HepG2 (cell line): ENCODE measurements around the gene FNDC3B.
"Not testable (repeated sequence)": the region's sequence is repeated elsewhere in the genome, so short reads cannot be mapped to it uniquely, and the experiment has no call there.

Experiments
- EZH2 ChIP-seq: conservative IDR thresholded peaks from 2 replicates; pipeline ENCODE4 v1.6.1; 2012; ENCODE audit warnings: mild to moderate bottlenecking, low read depth, low read length, moderate library complexity
- HDAC1 ChIP-seq: sonication (generic); formaldehyde crosslinking; IDR thresholded peaks from 2 replicates; pipeline ENCODE4 v1.5.1; 2020; ENCODE audit warnings: mild to moderate bottlenecking, missing genetic modification reagents
- HIVEP1 ChIP-seq: sonication (generic); formaldehyde crosslinking; IDR thresholded peaks from 2 replicates; pipeline ENCODE4 v1.4.0; 2020; ENCODE audit warnings: mild to moderate bottlenecking, missing genetic modification reagents
- MAFK ChIP-seq, 2 experiments: IDR thresholded peaks in 1 of 2; conservative IDR thresholded peaks in 1 of 2; 2 replicates each; pipeline ENCODE4 v1.6.1; 2011; ENCODE audit warnings: improper control_type of control experiment in 2 of 2, low read length in 2 of 2
- PAX8 ChIP-seq: sonication (generic); formaldehyde crosslinking; IDR thresholded peaks from 2 replicates; pipeline ENCODE4 v1.8.0; 2022; ENCODE audit warnings: mild to moderate bottlenecking, missing genetic modification reagents, borderline replicate concordance
- SIN3A ChIP-seq: IDR thresholded peaks from 2 replicates; pipeline ENCODE4 v1.6.1; 2011; ENCODE audit warnings: low read depth, mild to moderate bottlenecking, control low read depth, low read length, borderline replicate concordance
- SMC3 ChIP-seq: IDR thresholded peaks from 2 replicates; pipeline ENCODE4 v1.6.1; 2011; ENCODE audit warnings: low read length, improper control_type of control experiment
- TAF1 ChIP-seq: sonication (generic); formaldehyde crosslinking; IDR thresholded peaks from 2 replicates; pipeline ENCODE4 v1.4.0; 2020; ENCODE audit warnings: missing genetic modification reagents
- TF ChIP-seq, protein P1 (sequence below): sonication (generic); formaldehyde crosslinking; IDR thresholded peaks from 2 replicates; pipeline ENCODE4 v1.5.0; 2020; ENCODE audit warnings: mild to moderate bottlenecking, missing genetic modification reagents, moderate library complexity

DNA sequence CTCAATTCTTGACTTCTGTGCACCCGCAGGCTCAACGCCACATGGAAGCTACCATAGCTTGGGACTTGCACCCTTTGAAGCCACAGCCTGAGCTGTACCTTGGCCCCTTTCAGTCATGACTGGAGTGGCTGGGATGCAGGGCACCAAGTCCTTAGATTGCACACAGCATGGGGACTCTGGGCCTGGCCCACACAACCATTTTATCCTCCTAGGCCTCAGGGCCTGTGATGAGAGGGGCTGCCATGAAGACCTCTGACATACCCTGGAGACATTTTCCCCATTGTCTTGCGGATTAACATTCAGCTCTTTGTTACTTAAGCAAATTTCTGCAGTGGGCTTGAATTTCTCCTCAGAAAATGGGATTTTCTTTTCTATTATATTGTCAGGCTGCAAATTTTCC lies 203.1 kb downstream of the FNDC3B start:
- TF ChIP-seq EZH2; MAFK (conservative IDR thresholded peaks at IDR 0.05 in 1 of 2, IDR thresholded peaks at IDR 0.05 in 1 of 2; ENCODE audit: low read length in 2 of 2); SIN3A; PAX8 (CRISPR knock-in tag); TAF1 (CRISPR knock-in tag); SMC3; HDAC1; HIVEP1 (CRISPR knock-in tag): not testable (repeated sequence)
- TF ChIP-seq, protein P1, sequence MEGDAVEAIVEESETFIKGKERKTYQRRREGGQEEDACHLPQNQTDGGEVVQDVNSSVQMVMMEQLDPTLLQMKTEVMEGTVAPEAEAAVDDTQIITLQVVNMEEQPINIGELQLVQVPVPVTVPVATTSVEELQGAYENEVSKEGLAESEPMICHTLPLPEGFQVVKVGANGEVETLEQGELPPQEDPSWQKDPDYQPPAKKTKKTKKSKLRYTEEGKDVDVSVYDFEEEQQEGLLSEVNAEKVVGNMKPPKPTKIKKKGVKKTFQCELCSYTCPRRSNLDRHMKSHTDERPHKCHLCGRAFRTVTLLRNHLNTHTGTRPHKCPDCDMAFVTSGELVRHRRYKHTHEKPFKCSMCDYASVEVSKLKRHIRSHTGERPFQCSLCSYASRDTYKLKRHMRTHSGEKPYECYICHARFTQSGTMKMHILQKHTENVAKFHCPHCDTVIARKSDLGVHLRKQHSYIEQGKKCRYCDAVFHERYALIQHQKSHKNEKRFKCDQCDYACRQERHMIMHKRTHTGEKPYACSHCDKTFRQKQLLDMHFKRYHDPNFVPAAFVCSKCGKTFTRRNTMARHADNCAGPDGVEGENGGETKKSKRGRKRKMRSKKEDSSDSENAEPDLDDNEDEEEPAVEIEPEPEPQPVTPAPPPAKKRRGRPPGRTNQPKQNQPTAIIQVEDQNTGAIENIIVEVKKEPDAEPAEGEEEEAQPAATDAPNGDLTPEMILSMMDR, result not testable (repeated sequence)
